Measurements from ENCODE around the gene IRF2. TPM values are rescaled to one million over a fixed set of nuclear protein-coding genes. Genes with fewer than 3 reads are reported as not detected.
"Not testable (repeated sequence)": the region's sequence is repeated elsewhere in the genome, so short reads cannot be mapped to it uniquely, and the experiment has no call there.

The IRF2 gene
- total RNA-seq, 3 donors from 2014 or later: 39.3 to 59.8 (median 53.5) TPM

GRCh38 chr4:184376923-184377322 is 97.4 kb downstream of the IRF2 start:
- intact Hi-C loops (cut with DNase I, micrococcal nuclease): no loop called here
- peaks cover 11% of the 10 kb centered on the region for H3K4me1 ChIP-seq (ENCODE audit: low read depth)
- no peak for ATAC-seq
- DNase-seq: no peak
- no peak overlapping the region for H3K4me3 ChIP-seq
- no peak for TF ChIP-seq CTCF (IDR thresholded peaks at IDR 0.05)
- H3K36me3 ChIP-seq (ENCODE audit: low read depth): no peaks in the 10 kb centered on the region
- H3K9me3 ChIP-seq: no peaks in the 10 kb centered on the region

GRCh38 chr4:184376126-184376838 is 98.1 kb downstream of the IRF2 start:
- H3K4me3 ChIP-seq: no peak overlapping the region
- TF ChIP-seq CTCF (IDR thresholded peaks at IDR 0.05): no peak
- DNase-seq (no peak), ATAC-seq (no peak)
- H3K36me3 ChIP-seq (ENCODE audit: low read depth): no peaks in the 10 kb centered on the region
- H3K4me1 ChIP-seq (ENCODE audit: low read depth): peaks cover 7% of the 10 kb centered on the region
- intact Hi-C loops (cut with DNase I, micrococcal nuclease): no loop called here
- no peaks in the 10 kb centered on the region for H3K9me3 ChIP-seq

GRCh38 chr4:184375623-184376022 is 98.7 kb downstream of the IRF2 start:
- ATAC-seq; H3K4me1 ChIP-seq (ENCODE audit: low read depth); H3K9me3 ChIP-seq; H3K4me3 ChIP-seq; intact Hi-C loops (cut with DNase I, micrococcal nuclease); DNase-seq; H3K36me3 ChIP-seq (ENCODE audit: low read depth): not testable (repeated sequence)

- no peak for ATAC-seq
- H3K9me3 ChIP-seq: no peaks in the 10 kb centered on the region
- no peak for DNase-seq
- intact Hi-C loops (cut with DNase I, micrococcal nuclease): no loop called here
- no peaks in the 10 kb centered on the region for H3K36me3 ChIP-seq (ENCODE audit: low read depth)
- H3K4me1 ChIP-seq (ENCODE audit: low read depth): no peaks in the 10 kb centered on the region
- no peak overlapping the region for H3K4me3 ChIP-seq
- TF ChIP-seq CTCF (IDR thresholded peaks at IDR 0.05): no peak
Observed at GRCh38 chr4:184375027-184375426, 99.3 kb downstream of the IRF2 start.

- no peak for DNase-seq
- no peak for ATAC-seq
- TF ChIP-seq CTCF (IDR thresholded peaks at IDR 0.05): no peak
- Histone ChIP-seq H3K36me3 (ENCODE audit: low read depth) (no peaks in the 10 kb centered on the region), H3K9me3 (no peaks in the 10 kb centered on the region), H3K4me1 (ENCODE audit: low read depth) (no peaks in the 10 kb centered on the region), H3K4me3 (no peak overlapping the region)
- intact Hi-C loops (cut with DNase I, micrococcal nuclease): no loop called here
Observed at GRCh38 chr4:184373886-184374405, 100.4 kb downstream of the IRF2 start.

- no peaks in the 10 kb centered on the region for H3K4me1 ChIP-seq (ENCODE audit: low read depth)
- DNase-seq (no peak), ATAC-seq (no peak)
- H3K4me3 ChIP-seq: no peak overlapping the region
- intact Hi-C loops (cut with DNase I, micrococcal nuclease): no loop called here
- no peak for TF ChIP-seq CTCF (IDR thresholded peaks at IDR 0.05)
- no peaks in the 10 kb centered on the region for H3K9me3 ChIP-seq
- H3K36me3 ChIP-seq (ENCODE audit: low read depth): no peaks in the 10 kb centered on the region
Observed at GRCh38 chr4:184371390-184371787, 103.0 kb downstream of the IRF2 start.
